HEK293 (cell line): ENCODE results near the gene TEAD1.

Experiments used
- CTCF ChIA-PET: fragments of 350-600 bp; formaldehyde crosslinking; extraction: SDS; loops from one replicate; lab custom pipeline; 2021; ENCODE audit warnings: antibody characterized with exemption; lab: Yijun Ruan, JAX
- POLR2A ChIA-PET: fragments of 300-600 bp; formaldehyde crosslinking; extraction: SDS; loops from one replicate; lab custom pipeline; 2020; ENCODE audit warnings: antibody characterized with exemption, inconsistent platforms; lab: Yijun Ruan, JAX
- H3K27ac ChIP-seq: fragments of 200-500 bp; sonication (Bioruptor generic); 2 replicates; pipeline ENCODE4 v1.5.1; 2014; ENCODE audit warnings: low read depth, low read length, control low read depth, inconsistent platforms; ENCODE audit errors: extremely low read depth
- H3K36me3 ChIP-seq, 2 experiments: fragments of 200-500 bp in 1 of 2; sonication (Bioruptor generic) in 1 of 2; 1 replicate in 1 of 2; 2 replicates in 1 of 2; pipeline ENCODE4 v1.5.1; 2014 to 2017; ENCODE audit warnings: inconsistent platforms in 2 of 2, low read length in 2 of 2; ENCODE audit not compliant: control insufficient read depth in 2 of 2, insufficient read depth in 1 of 2
- H3K4me1 ChIP-seq: fragments of 200-500 bp; sonication (Bioruptor generic); 2 replicates; pipeline ENCODE4 v1.5.1; 2014; ENCODE audit warnings: mild to moderate bottlenecking, low read length, inconsistent platforms; ENCODE audit not compliant: control insufficient read depth, insufficient read depth
- H3K4me3 ChIP-seq: 2 replicates; pipeline ENCODE4 v1.5.1; 2011; ENCODE audit warnings: low read depth, mild to moderate bottlenecking, control low read depth, low read length, moderate library complexity
- H3K9me3 ChIP-seq: fragments of 200-500 bp; sonication (Bioruptor generic); 2 replicates; pipeline ENCODE4 v1.5.1; 2014; ENCODE audit warnings: low read depth, low read length, inconsistent platforms; ENCODE audit not compliant: control insufficient read depth, insufficient read depth
- GLIS1 ChIP-seq: fragments of 450-650 bp; formaldehyde crosslinking; IDR thresholded peaks from 2 replicates; pipeline ENCODE4 v1.5.1; 2016; ENCODE audit warnings: missing biosample characterization, missing genetic modification characterization
- OSR2 ChIP-seq: fragments of 450-650 bp; formaldehyde crosslinking; IDR thresholded peaks from 2 replicates; pipeline ENCODE4 v1.5.1; 2016; ENCODE audit warnings: missing biosample characterization, missing genetic modification characterization
- PRDM6 ChIP-seq: fragments of 450-650 bp; formaldehyde crosslinking; IDR thresholded peaks from 2 replicates; pipeline ENCODE4 v1.5.1; 2017; ENCODE audit warnings: missing biosample characterization, missing genetic modification characterization
- ZBTB20 ChIP-seq: fragments of 450-650 bp; formaldehyde crosslinking; IDR thresholded peaks from 2 replicates; pipeline ENCODE4 v1.5.1; 2016; ENCODE audit warnings: missing biosample characterization, missing genetic modification characterization
- ZBTB6 ChIP-seq: fragments of 450-650 bp; formaldehyde crosslinking; IDR thresholded peaks from 2 replicates; pipeline ENCODE4 v1.5.1; 2017; ENCODE audit warnings: missing biosample characterization, missing genetic modification characterization
- ZFP69B ChIP-seq: fragments of 450-650 bp; formaldehyde crosslinking; IDR thresholded peaks from 2 replicates; pipeline ENCODE4 v1.5.1; 2016; ENCODE audit warnings: missing biosample characterization, missing genetic modification characterization
- ZNF140 ChIP-seq: fragments of 450-650 bp; formaldehyde crosslinking; IDR thresholded peaks from 2 replicates; pipeline ENCODE4 v1.5.1; 2016; ENCODE audit warnings: missing biosample characterization, missing genetic modification characterization
- ZNF146 ChIP-seq: fragments of 450-650 bp; formaldehyde crosslinking; IDR thresholded peaks from 2 replicates; pipeline ENCODE4 v1.5.1; 2016; ENCODE audit warnings: missing biosample characterization, missing genetic modification characterization
- ZNF148 ChIP-seq: fragments of 450-650 bp; formaldehyde crosslinking; IDR thresholded peaks from 2 replicates; pipeline ENCODE4 v1.5.0; 2017; ENCODE audit warnings: missing biosample characterization, missing genetic modification characterization, borderline replicate concordance
- ZNF175 ChIP-seq: fragments of 450-650 bp; formaldehyde crosslinking; IDR thresholded peaks from 2 replicates; pipeline ENCODE4 v1.5.1; 2016; ENCODE audit warnings: missing biosample characterization, missing genetic modification characterization
- ZNF335 ChIP-seq: fragments of 450-650 bp; formaldehyde crosslinking; conservative IDR thresholded peaks from 2 replicates; pipeline ENCODE4 v1.5.1; 2016; ENCODE audit warnings: missing biosample characterization, missing genetic modification characterization
- ZNF449 ChIP-seq: fragments of 450-650 bp; formaldehyde crosslinking; IDR thresholded peaks from 2 replicates; pipeline ENCODE4 v1.5.1; 2017; ENCODE audit warnings: missing biosample characterization, mild to moderate bottlenecking, missing genetic modification characterization, moderate library complexity
- ZNF555 ChIP-seq: fragments of 450-650 bp; formaldehyde crosslinking; conservative IDR thresholded peaks from 2 replicates; pipeline ENCODE4 v1.5.1; 2017; ENCODE audit warnings: missing biosample characterization, mild to moderate bottlenecking, missing genetic modification characterization, inconsistent platforms
- ZNF558 ChIP-seq: fragments of 450-650 bp; formaldehyde crosslinking; IDR thresholded peaks from 2 replicates; pipeline ENCODE4 v1.5.1; 2016; ENCODE audit warnings: missing biosample characterization, missing genetic modification characterization
- ZNF585B ChIP-seq: fragments of 450-650 bp; formaldehyde crosslinking; IDR thresholded peaks from 2 replicates; pipeline ENCODE4 v1.5.1; 2016; ENCODE audit warnings: missing biosample characterization, missing genetic modification characterization
- ZNF621 ChIP-seq: fragments of 450-650 bp; formaldehyde crosslinking; IDR thresholded peaks from 2 replicates; pipeline ENCODE4 v1.5.1; 2017; ENCODE audit warnings: missing biosample characterization, missing genetic modification characterization
- ZNF76 ChIP-seq: fragments of 450-650 bp; formaldehyde crosslinking; IDR thresholded peaks from 2 replicates; pipeline ENCODE4; 2016; ENCODE audit warnings: low read depth, missing biosample characterization, missing genetic modification characterization, borderline replicate concordance
- ZNF791 ChIP-seq: fragments of 450-650 bp; formaldehyde crosslinking; IDR thresholded peaks from 2 replicates; pipeline ENCODE4 v1.5.1; 2016; ENCODE audit warnings: missing biosample characterization, missing genetic modification characterization

The TEAD1 gene

GRCh38 chr11:12943311-12943710 is 269.1 kb downstream of the TEAD1 start:
- peaks cover 0 to 45% of the 10 kb centered on the region in 2 experiments; a peak in 1 of 3 replicates for H3K36me3 ChIP-seq
- H3K9me3 ChIP-seq: no peaks in the 10 kb centered on the region
- no peak overlapping the region for H3K4me3 ChIP-seq
- TF ChIP-seq ZNF146 (tag by site-specific recombination) (no peak), ZNF335 (tag by site-specific recombination) (no peak), PRDM6 (tag by site-specific recombination) (peak; percentile 46; the same call in 1 of the 2 replicates), ZNF791 (no peak)
- H3K4me1 ChIP-seq: no peaks in the 10 kb centered on the region
- H3K27ac ChIP-seq: no peak overlapping the region
- ChIA-PET CTCF (no interaction called here), POLR2A (no interaction called here)

GRCh38 chr11:12944889-12945288 is 270.7 kb downstream of the TEAD1 start:
- peaks cover 0 to 29% of the 10 kb centered on the region in 2 experiments; a peak in 1 of 3 replicates for H3K36me3 ChIP-seq
- H3K9me3 ChIP-seq: no peaks in the 10 kb centered on the region
- ChIA-PET CTCF (interaction anchor here (1.6 to 1.7 kb wide), 2 partner anchors 19 to 614 kb away, joined by 4 to 5 read pairs; no protein-coding TSS in a partner anchor), POLR2A (no interaction called here)
- no peak overlapping the region for H3K4me3 ChIP-seq
- TF ChIP-seq ZNF449 (peak; percentile 91), GLIS1 (no peak), ZNF148 (tag by site-specific recombination) (no peak), OSR2 (tag by site-specific recombination) (no peak)
- no peak overlapping the region for H3K27ac ChIP-seq
- no peaks in the 10 kb centered on the region for H3K4me1 ChIP-seq

- no peaks in the 10 kb centered on the region for H3K9me3 ChIP-seq
- ChIA-PET CTCF (interaction anchor here (1.0 kb wide), 1 partner anchor 14 kb away, joined by 3 read pairs; no protein-coding TSS in a partner anchor), POLR2A (no interaction called here)
- H3K36me3 ChIP-seq: peaks cover 0 to 2% of the 10 kb centered on the region in 2 experiments; a peak in 1 of 3 replicates
- H3K4me3 ChIP-seq: no peak overlapping the region
- no peak overlapping the region for H3K27ac ChIP-seq
- no peaks in the 10 kb centered on the region for H3K4me1 ChIP-seq
- TF ChIP-seq ZNF555 (tag by site-specific recombination) (no peak), ZBTB6 (tag by site-specific recombination) (no peak), ZNF76 (tag by site-specific recombination) (no peak), ZNF621 (tag by site-specific recombination) (no peak), PRDM6 (tag by site-specific recombination) (no peak), ZFP69B (tag by site-specific recombination) (no peak), ZNF140 (tag by site-specific recombination) (no peak), ZNF585B (no peak), ZBTB20 (no peak), ZNF175 (tag by site-specific recombination) (no peak), ZNF558 (tag by site-specific recombination) (no peak)
Measured at GRCh38 chr11:12949453-12949852, 275.2 kb downstream of the TEAD1 start.
